ENCODE data around the gene CYB561A3.

The CYB561A3 gene

DNA sequence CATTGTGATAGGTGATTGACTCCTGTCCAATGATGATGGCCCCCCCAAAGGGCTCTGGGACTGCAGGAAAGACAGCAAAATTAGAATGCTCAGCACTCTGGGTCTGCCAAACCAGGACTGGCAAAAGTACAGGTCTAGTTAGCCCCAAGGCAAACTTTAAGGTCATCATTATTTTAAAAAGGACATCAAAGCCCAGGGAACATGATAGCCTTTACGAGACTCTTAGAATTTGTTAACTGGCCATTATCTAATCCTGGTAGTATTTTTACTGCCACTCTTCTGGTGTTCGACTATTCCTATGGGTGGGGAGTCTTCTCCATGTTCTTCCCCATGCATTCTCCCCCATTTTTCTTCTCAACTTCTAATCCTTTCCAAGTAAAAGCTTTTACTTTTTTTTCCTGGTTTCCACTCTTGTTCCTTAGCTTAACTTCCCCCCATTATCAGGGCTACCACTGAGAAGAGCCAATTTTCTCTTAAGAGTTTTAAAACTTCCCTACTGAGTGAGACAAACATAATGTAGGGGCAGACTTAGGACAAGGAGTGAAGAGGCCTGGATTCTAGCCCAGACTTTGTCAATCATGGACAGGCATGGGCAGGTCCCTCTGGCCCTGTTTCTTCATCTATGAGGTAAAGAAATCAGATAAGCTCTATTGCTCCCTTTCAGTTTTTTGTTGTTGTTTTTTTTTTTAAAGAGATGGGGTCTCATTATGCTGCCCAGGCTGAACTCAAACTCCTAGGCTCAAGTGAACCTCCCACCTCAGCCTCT, 35.9 kb downstream of the CYB561A3 start:
- DNase-seq (ENCODE audit: low read depth), result no peak

DNA sequence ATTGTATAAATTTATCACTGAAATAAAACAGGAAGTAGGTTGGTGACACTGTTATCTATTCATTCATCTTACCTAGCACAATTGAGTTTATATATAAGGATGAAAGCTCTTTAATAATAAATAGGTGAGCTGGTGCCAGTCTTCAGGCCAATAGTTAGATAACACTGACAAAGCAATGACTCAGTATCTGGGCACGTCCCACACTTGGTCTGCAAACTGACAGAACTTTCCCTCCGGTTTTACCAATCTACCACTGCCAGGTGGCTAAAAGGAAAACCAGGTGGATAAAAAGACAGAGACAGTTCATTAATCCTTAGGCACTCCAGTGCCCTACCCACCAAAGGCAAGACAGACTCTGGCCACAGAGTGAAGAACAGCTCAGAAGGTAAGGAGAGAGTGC, 46.4 kb downstream of the CYB561A3 start:
- DNase-seq (ENCODE audit: low read depth), result no peak

DNA sequence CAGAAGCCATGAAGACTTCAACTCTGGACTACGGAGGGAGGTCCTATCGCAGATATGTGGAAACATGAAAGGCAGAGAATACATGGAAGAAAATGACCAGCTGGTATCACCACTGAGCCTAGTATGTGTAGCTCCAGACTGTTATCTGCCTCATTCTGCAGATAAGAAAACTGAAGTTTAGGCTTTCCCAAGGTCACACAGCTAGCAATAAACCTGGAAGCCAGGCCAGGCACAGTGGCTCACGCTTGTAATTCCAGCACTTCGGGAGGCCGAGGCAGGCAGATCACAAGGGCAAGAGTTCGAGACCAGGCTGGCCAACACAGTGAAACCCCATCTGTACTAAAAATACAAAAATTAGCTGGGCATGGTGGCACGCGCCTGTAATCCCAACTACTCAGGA, 50.9 kb downstream of the CYB561A3 start:
- DNase-seq (ENCODE audit: low read depth), result no peak

DNA sequence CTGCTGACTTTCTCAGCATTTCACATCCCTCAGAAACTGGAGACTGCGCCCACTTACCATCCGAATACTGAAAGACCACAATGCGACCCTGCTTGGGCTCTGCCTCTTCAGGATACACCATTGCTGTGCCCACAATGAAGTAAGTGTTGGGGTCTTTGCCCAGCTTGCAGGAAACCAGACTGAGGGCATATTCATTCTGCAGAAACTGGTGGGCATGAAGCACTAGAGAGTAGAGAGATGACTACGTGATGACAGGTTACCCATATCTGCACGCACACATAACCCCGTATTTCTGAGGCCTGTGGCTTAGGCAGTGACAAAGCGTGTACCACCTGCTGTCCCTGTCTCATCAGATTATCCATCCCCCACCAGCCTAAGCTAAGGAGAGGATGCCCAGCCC, 51.9 kb downstream of the CYB561A3 start:
- no peak for DNase-seq (ENCODE audit: low read depth)

DNA sequence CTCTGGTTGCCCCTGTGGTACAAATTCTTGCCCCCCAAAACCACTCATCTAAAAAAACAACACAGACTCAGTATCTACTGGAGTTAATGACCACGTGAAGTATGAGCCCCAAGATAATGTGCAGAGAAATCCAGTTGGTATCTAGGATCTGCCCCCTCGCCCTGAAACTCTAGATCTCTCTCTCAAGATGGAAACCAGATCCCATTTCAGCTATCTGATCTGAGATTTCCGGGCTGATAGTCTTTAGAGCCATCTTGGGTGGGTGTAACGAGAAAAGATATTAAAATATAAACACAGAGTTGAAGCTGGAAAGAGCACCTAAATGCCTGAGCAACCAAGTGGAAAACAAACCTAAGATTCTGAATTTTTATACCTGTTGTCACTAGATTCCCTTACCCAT, 52.5 kb downstream of the CYB561A3 start:
- no peak for DNase-seq (ENCODE audit: low read depth)

DNA sequence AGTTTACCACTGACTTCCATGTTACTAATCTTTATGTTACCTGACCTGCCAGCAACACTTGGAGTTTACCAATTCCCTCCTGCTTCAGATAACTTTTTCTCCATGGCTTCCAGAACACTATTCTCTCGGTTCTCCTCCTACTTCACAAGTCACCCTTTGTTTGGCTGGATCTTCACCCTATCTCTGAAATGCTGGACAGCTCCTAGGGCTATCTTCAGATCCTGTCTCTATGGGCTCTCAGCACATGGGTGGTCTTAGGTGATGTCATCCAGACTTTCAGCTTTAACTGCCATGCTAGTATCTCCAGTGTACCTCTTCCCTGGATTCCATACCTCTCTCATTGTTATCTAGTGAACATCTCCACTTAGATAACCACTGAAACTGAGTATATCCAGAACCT, 54.3 kb downstream of the CYB561A3 start:
- DNase-seq (ENCODE audit: low read depth), result no peak

DNA sequence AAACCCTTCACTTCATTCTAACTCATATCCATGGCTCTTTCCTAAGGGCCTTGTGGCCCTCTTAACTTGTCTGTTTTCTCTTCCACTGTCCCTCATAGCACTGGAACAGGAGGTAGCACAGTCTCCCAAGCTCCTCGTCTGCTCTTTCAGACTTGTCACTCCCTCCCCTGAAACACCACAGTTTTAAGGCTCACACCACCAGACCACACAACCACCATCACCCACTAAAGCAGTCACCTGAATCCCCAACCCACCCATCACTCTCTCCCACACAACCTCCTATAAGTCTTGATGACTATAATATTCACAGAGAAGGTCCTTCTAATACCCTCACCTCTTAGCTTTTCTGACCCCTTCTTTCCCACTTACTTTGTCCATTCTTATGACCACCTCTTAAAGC, 55.5 kb downstream of the CYB561A3 start:
- DNase-seq (ENCODE audit: low read depth), result no peak

DNA sequence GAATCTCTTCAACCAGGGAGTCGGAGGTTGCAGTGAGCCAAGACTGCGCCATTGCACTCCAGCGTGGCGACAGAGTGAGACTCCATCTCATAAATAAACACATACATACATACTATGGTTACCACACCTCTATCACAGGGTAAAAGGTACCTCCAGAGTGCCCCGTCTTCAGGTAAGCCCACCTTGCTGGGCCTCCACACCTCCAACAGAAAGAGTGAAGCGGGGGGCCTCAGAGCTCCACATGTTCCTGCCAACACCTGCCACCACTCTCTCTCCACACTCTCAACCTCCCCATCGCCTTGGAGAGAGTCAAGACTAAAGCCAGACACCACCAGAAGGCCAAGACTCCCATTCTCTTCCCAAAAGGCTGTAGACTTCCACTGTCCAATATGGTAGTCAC, 56.3 kb downstream of the CYB561A3 start:
- DNase-seq (ENCODE audit: low read depth), result no peak

DNA sequence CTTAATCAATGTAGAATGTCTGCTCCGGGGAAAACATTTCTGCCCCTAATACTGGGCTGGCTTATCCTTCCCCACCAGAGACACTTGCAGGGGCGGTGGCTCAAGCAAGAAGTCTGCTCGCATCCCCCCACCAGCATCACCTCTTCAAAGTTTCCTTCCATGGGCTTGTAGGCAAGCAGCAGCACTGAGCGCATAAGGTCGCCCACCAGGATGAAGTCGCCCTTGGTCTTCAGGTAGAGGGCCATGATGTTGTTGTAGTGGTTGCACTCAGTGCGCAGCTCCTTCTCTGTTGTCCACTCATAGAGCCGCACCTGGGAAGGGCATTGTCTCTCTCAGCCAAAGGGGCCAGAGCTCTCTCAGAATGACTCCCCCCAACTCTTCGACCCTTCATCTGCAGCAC, 58.0 kb downstream of the CYB561A3 start:
- no peak for DNase-seq (ENCODE audit: low read depth)

DNA sequence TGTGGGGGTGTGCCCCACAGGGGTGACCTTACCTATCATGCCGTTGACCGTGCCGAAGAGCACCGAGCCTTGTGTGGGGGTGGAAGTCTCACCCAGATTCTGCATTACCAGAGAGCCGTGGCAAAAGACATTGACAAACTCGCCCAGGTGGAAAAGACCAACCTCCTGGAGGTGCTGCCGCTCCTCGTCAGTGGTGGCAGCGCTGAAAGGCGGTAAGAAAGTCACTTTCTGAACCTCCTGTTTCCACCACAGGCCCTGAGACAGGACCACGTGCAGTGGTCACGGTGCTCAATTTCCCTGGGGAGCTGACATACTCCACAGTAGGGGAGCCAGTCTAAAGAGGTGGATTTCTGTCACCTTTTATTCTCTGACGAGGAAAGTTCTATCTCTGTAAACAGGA, 59.1 kb downstream of the CYB561A3 start:
- DNase-seq (ENCODE audit: low read depth), result no peak
